GM12874 (cell line): ENCODE measurements around the gene ELMO2.
A peak's percentile ranks its signal among the peaks of the same experiment; 100 is the strongest.

Experiments used
- CTCF ChIP-seq: IDR thresholded peaks from 2 replicates; pipeline ENCODE4 v1.5.1; 2011; ENCODE audit warnings: low read depth, mild to moderate bottlenecking, control low read depth, low read length, moderate library complexity; ENCODE audit not compliant: insufficient read depth

ELMO2 gene

GRCh38 chr20:46327557-46327956, 78.9 kb downstream of the ELMO2 start:
- no peak for TF ChIP-seq CTCF

- no peak for TF ChIP-seq CTCF
These were observed 80.6 kb downstream of the ELMO2 start for GRCh38 chr20:46325789-46326188.

- TF ChIP-seq CTCF = peak; percentile 15; the same call in 1 of the 2 replicates
These were observed 81.3 kb downstream of the ELMO2 start for GRCh38 chr20:46324960-46325703.

- TF ChIP-seq CTCF = no peak
These were observed 82.0 kb downstream of the ELMO2 start for GRCh38 chr20:46324379-46324778.

GRCh38 chr20:46323557-46323956, 82.9 kb downstream of the ELMO2 start:
- TF ChIP-seq CTCF = no peak

- TF ChIP-seq CTCF = no peak
These were observed 83.8 kb downstream of the ELMO2 start for GRCh38 chr20:46322641-46323040.

- TF ChIP-seq CTCF = no peak
These were observed 88.7 kb downstream of the ELMO2 start for GRCh38 chr20:46317685-46318177.
